ENCODE data around the gene ZNF624.
"Not testable (repeated sequence)": the region's sequence is repeated elsewhere in the genome, so short reads cannot be mapped to it uniquely, and the experiment has no call there.

ZNF624 gene

GRCh38 chr17:16653367-16654041, at the start of gene ZNF624:
Gene ZNF624 (minus strand): TSS chr17:16653850.
- peak; percentile 98 for DNase-seq

- DNase-seq = not testable (repeated sequence)
These were observed 44.0 kb upstream of the ZNF624 start for GRCh38 chr17:16697603-16698002.

GRCh38 chr17:16690447-16690846, 36.8 kb upstream of the ZNF624 start:
- not testable (repeated sequence) for DNase-seq

- not testable (repeated sequence) for DNase-seq
These were observed 36.2 kb upstream of the ZNF624 start, which contains the start of gene CCDC144A for GRCh38 chr17:16689731-16690281. Gene CCDC144A (plus strand): TSS chr17:16690241. CDS start chr17:16690401, 160 bp downstream.

GRCh38 chr17:16687151-16687550, 33.5 kb upstream of the ZNF624 start:
- DNase-seq = not testable (repeated sequence)

- not testable (repeated sequence) for DNase-seq
These were observed 32.4 kb upstream of the ZNF624 start for GRCh38 chr17:16686019-16686418.

GRCh38 chr17:16683290-16684138, 29.9 kb upstream of the ZNF624 start:
- peak; percentile 80 for DNase-seq

GRCh38 chr17:16676676-16677268, 23.1 kb upstream of the ZNF624 start:
- no peak for DNase-seq

GRCh38 chr17:16666907-16667636, 13.4 kb upstream of the ZNF624 start:
- peak; percentile 78 for DNase-seq

GRCh38 chr17:16666553-16666906, 12.9 kb upstream of the ZNF624 start:
- DNase-seq = not testable (repeated sequence)

- no peak for DNase-seq
These were observed 9.3 kb upstream of the ZNF624 start for GRCh38 chr17:16662936-16663335.

- no peak for DNase-seq
These were observed 7.6 kb upstream of the ZNF624 start for GRCh38 chr17:16661217-16661616.

GRCh38 chr17:16652847-16653366, 743 bp downstream of the ZNF624 start:
- DNase-seq = no peak

GRCh38 chr17:16652252-16652651, 1.4 kb downstream of the ZNF624 start:
- no peak for DNase-seq

GRCh38 chr17:16649585-16649984, 4.1 kb downstream of the ZNF624 start:
- DNase-seq = no peak

- DNase-seq = no peak
These were observed 14.2 kb downstream of the ZNF624 start for GRCh38 chr17:16639438-16639837.

- no peak for DNase-seq
These were observed 30.4 kb downstream of the ZNF624 start for GRCh38 chr17:16623282-16623681.

- no peak for DNase-seq
These were observed 30.9 kb downstream of the ZNF624 start for GRCh38 chr17:16622540-16623277.

GRCh38 chr17:16617481-16618060, 36.1 kb downstream of the ZNF624 start:
- no peak for DNase-seq

GRCh38 chr17:16599537-16599936, 54.1 kb downstream of the ZNF624 start:
- no peak for DNase-seq
